Keratinocyte (primary cell): Measurements from ENCODE around the gene HNF1B. TPM values are rescaled to one million over a fixed set of nuclear protein-coding genes. Genes with fewer than 3 reads are reported as not detected.

Experiments used
- DNase-seq: peaks from one replicate; pipeline ENCODE4 v3.0.0-alpha.2; 2011; ENCODE audit warnings: low read depth, missing footprints, low spot score
- FAIRE-seq: peaks from 2 replicates; lab custom pipeline; 2011; peaks lifted over from hg19 to GRCh38; lab: Jason Lieb, UNC
- H2AFZ ChIP-seq: 2 replicates; pipeline ENCODE4 v1.6.0; 2012; ENCODE audit warnings: low read length, control low read depth, inconsistent platforms; ENCODE audit not compliant: control insufficient read depth
- H3K27ac ChIP-seq: 2 replicates; pipeline ENCODE4 v1.5.1; 2011; ENCODE audit warnings: low read length; ENCODE audit not compliant: control insufficient read depth, insufficient read depth
- H3K27me3 ChIP-seq: 3 replicates; pipeline ENCODE4 v1.6.0; 2011; ENCODE audit warnings: low read length; ENCODE audit not compliant: control insufficient read depth, insufficient read depth; ENCODE audit errors: extremely low read depth
- H3K36me3 ChIP-seq, 2 experiments: 2 replicates in 1 of 2; 3 replicates in 1 of 2; pipeline ENCODE4 v1.5.1; 2011; ENCODE audit warnings: low read length in 2 of 2, mild to moderate bottlenecking in 1 of 2; ENCODE audit not compliant: control insufficient read depth in 2 of 2, insufficient read depth in 2 of 2; ENCODE audit errors: extremely low read depth in 1 of 2
- H3K4me1 ChIP-seq: 3 replicates; pipeline ENCODE4 v1.5.1; 2011; ENCODE audit warnings: low read length; ENCODE audit not compliant: control insufficient read depth, insufficient read depth; ENCODE audit errors: extremely low read depth
- H3K4me2 ChIP-seq: 3 replicates; pipeline ENCODE4 v1.6.0; 2011; ENCODE audit warnings: low read depth, low read length; ENCODE audit not compliant: control insufficient read depth, insufficient read depth; ENCODE audit errors: extremely low read depth
- H3K4me3 ChIP-seq, 3 experiments: fragments of 200-600 bp in 1 of 3; sonication (generic) in 1 of 3; 2 replicates in 2 of 3; 3 replicates in 1 of 3; pipeline ENCODE4 v1.5.1; 2011 to 2016; ENCODE audit warnings: low read length in 3 of 3, mild to moderate bottlenecking in 3 of 3, control low read depth in 2 of 3, inconsistent platforms in 1 of 3, low read depth in 1 of 3, mixed read lengths in 1 of 3, mixed run types in 1 of 3, moderate library complexity in 1 of 3; ENCODE audit not compliant: control insufficient read depth in 2 of 3, insufficient read depth in 2 of 3; ENCODE audit errors: extremely low read depth in 1 of 3
- H3K79me2 ChIP-seq: 2 replicates; pipeline ENCODE4 v1.6.0; 2012; ENCODE audit warnings: low read length; ENCODE audit not compliant: control insufficient read depth, insufficient read depth
- H3K9ac ChIP-seq: 3 replicates; pipeline ENCODE4 v1.6.0; 2011; ENCODE audit warnings: low read length; ENCODE audit not compliant: control insufficient read depth, insufficient read depth; ENCODE audit errors: extremely low read depth
- H3K9me1 ChIP-seq: 3 replicates; pipeline ENCODE4 v1.6.0; 2011; ENCODE audit warnings: low read length; ENCODE audit not compliant: control insufficient read depth, insufficient read depth; ENCODE audit errors: extremely low read depth
- H3K9me3 ChIP-seq: 2 replicates; pipeline ENCODE4 v1.5.1; 2012; ENCODE audit warnings: low read depth, low read length; ENCODE audit not compliant: control insufficient read depth
- H4K20me1 ChIP-seq: 3 replicates; pipeline ENCODE4 v1.6.0; 2011; ENCODE audit warnings: low read length; ENCODE audit not compliant: control insufficient read depth, insufficient read depth; ENCODE audit errors: extremely low read depth
- CTCF ChIP-seq, 3 experiments: IDR thresholded peaks in 1 of 3; conservative IDR thresholded peaks in 1 of 3; optimal IDR thresholded peaks in 1 of 3; 2 replicates in 2 of 3; 3 replicates in 1 of 3; pipeline versions ENCODE3 to v1.5.1; 2011; ENCODE audit warnings: low read length in 3 of 3, mild to moderate bottlenecking in 3 of 3, moderate library complexity in 2 of 3, control low read depth in 1 of 3, inconsistent platforms in 1 of 3; ENCODE audit not compliant: insufficient read depth in 2 of 3; ENCODE audit errors: extremely low read depth in 1 of 3
- EZH2 ChIP-seq: IDR thresholded peaks from one replicate; pipeline ENCODE4 v1.6.1; 2012; ENCODE audit warnings: inconsistent platforms, mild to moderate bottlenecking, low read length, moderate library complexity
- dilution Hi-C: fragments of 300-500 bp; cut with MboI; formaldehyde crosslinking; loops from one replicate; pipeline ENCODE4 v1.7.0; 2020; ENCODE audit warnings: low sequenced_read_pairs; ENCODE audit not compliant: extremely low pct_ligation_motif_present
- polyA plus RNA-seq, 5 experiments: library from polyadenylated mRNA; depleted of rRNA in 3 of 5; stranded (reverse) in 3 of 5; stranded (forward) in 1 of 5; unstranded in 1 of 5; fragments of >200 nt; gene quantifications; 1 replicate in 1 of 5; 2 replicates in 3 of 5; 3 replicates in 1 of 5; pipeline versions ENCODE4 v1.2.1 to v1.2.3, GENCODE V29; 2011 to 2012; ENCODE audit warnings: missing spikeins in 2 of 5, low read depth in 1 of 5, low replicate concordance in 1 of 5

HNF1B gene
- polyA plus RNA-seq, 1 donor (not counting 4 experiments of a cell fraction or from before 2014, with no cell fraction given) = not detected

GRCh38 chr17:37689317-37689716 is 55.5 kb downstream of the HNF1B start:
- Histone ChIP-seq H4K20me1 (no peaks in the 10 kb centered on the region), H3K4me1 (peaks cover 15% of the 10 kb centered on the region), H2AFZ (no peak overlapping the region), H3K27me3 (peaks cover 50% of the 10 kb centered on the region), H3K27ac (no peak overlapping the region), H3K4me3 (no peak overlapping the region), H3K9me3 (no peaks in the 10 kb centered on the region), H3K79me2 (no peaks in the 10 kb centered on the region), H3K4me2 (no peak overlapping the region), H3K9ac (no peak overlapping the region), H3K9me1 (no peaks in the 10 kb centered on the region), H3K36me3 (no peaks in the 10 kb centered on the region)
- DNase-seq = no peak
- TF ChIP-seq EZH2 (no peak), CTCF (optimal IDR thresholded peaks at IDR 0.05 in 1 of 3, IDR thresholded peaks at IDR 0.05 in 1 of 3, conservative IDR thresholded peaks at IDR 0.05 in 1 of 3; ENCODE audit: extremely low read depth in 1 of 3, insufficient read depth in 2 of 3, low read length in 3 of 3) (no peak)
- dilution Hi-C loops = no loop called here
- no peak for FAIRE-seq

GRCh38 chr17:37683454-37683984 is 61.3 kb downstream of the HNF1B start:
- no peak overlapping the region for H3K4me2 ChIP-seq
- no peaks in the 10 kb centered on the region for H3K36me3 ChIP-seq
- FAIRE-seq (no peak), DNase-seq (no peak)
- H3K9ac ChIP-seq = no peak overlapping the region
- TF ChIP-seq CTCF (optimal IDR thresholded peaks at IDR 0.05 in 1 of 3, IDR thresholded peaks at IDR 0.05 in 1 of 3, conservative IDR thresholded peaks at IDR 0.05 in 1 of 3; ENCODE audit: extremely low read depth in 1 of 3, insufficient read depth in 2 of 3, low read length in 3 of 3) (no peak), EZH2 (no peak)
- no peaks in the 10 kb centered on the region for H3K9me3 ChIP-seq
- H3K9me1 ChIP-seq = no peaks in the 10 kb centered on the region
- H2AFZ ChIP-seq = no peak overlapping the region
- no peaks in the 10 kb centered on the region for H3K79me2 ChIP-seq
- dilution Hi-C loops = no loop called here
- H3K4me3 ChIP-seq = no peak overlapping the region
- H3K27ac ChIP-seq = no peak overlapping the region
- no peaks in the 10 kb centered on the region for H4K20me1 ChIP-seq
- H3K27me3 ChIP-seq = peaks cover 25% of the 10 kb centered on the region
- H3K4me1 ChIP-seq = no peaks in the 10 kb centered on the region
